Breast epithelium (tissue), 4 donors: ENCODE data around the gene ZIC3. TPM values are rescaled to one million over a fixed set of nuclear protein-coding genes. Genes with fewer than 3 reads are reported as not detected.

Experiments
- DNase-seq, 2 donors: peaks; one replicate each; pipeline ENCODE4 v3.0.0-alpha.2; 2019; ENCODE audit warnings: low spot score in 2 of 2
- H3K27ac ChIP-seq, 2 donors: fragments of 200-600 bp; sonication (generic) in 1 of 2; one replicate each; pipeline ENCODE4 v1.5.1; 2016 to 2019; ENCODE audit warnings: mild to moderate bottlenecking in 1 of 2
- H3K27me3 ChIP-seq, 2 donors: fragments of 200-600 bp; sonication (generic) in 1 of 2; one replicate each; pipeline versions ENCODE4 v1.5.1 to v1.6.0; 2017 to 2019; ENCODE audit warnings: control low read depth in 1 of 2, mild to moderate bottlenecking in 1 of 2
- H3K36me3 ChIP-seq: fragments of 200-600 bp; one replicate; pipeline ENCODE4 v1.5.1; 2019
- H3K4me1 ChIP-seq, 2 donors: fragments of 200-600 bp; sonication (generic); one replicate each; pipeline ENCODE4 v1.5.1; 2016 to 2019; ENCODE audit warnings: control low read depth in 1 of 2
- H3K4me3 ChIP-seq, 3 donors: fragments of 200-600 bp; sonication (generic); 1 replicate in 2 of 3; 2 replicates in 1 of 3; pipeline ENCODE4 v1.5.1; 2016 to 2019; ENCODE audit warnings: mild to moderate bottlenecking in 3 of 3, moderate library complexity in 2 of 3
- H3K9me3 ChIP-seq, 2 donors: fragments of 200-600 bp; sonication (generic) in 1 of 2; one replicate each; pipeline ENCODE4 v1.5.1; 2016 to 2019; ENCODE audit warnings: control low read depth in 1 of 2
- CTCF ChIP-seq, 3 donors: fragments of 450-650 bp; IDR thresholded peaks; one replicate each; pipeline ENCODE4 v1.5.1; 2016 to 2017; ENCODE audit warnings: antibody characterized with exemption in 3 of 3, mild to moderate bottlenecking in 3 of 3, moderate library complexity in 3 of 3
- POLR2A ChIP-seq: fragments of 450-650 bp; IDR thresholded peaks from one replicate; pipeline ENCODE4 v1.6.1; 2016; ENCODE audit warnings: antibody characterized with exemption, mild to moderate bottlenecking, moderate library complexity
- POLR2AphosphoS5 ChIP-seq, 3 donors: sonication (generic); formaldehyde crosslinking; IDR thresholded peaks; one replicate each; pipeline ENCODE4 v1.6.1; 2017; ENCODE audit warnings: antibody characterized with exemption in 3 of 3
- intact Hi-C: fragments of 100-400 bp; cut with DNase I; formaldehyde crosslinking; loops from one replicate; pipeline ENCODE4 v1.15.1; 2023; ENCODE audit warnings: low total_unique reads
- total RNA-seq, 3 donors: library from RNA; depleted of rRNA; stranded (reverse); fragments of >200 nt; gene quantifications; one replicate each; pipeline ENCODE4 v1.1.0, GENCODE V29; 2016

Gene ZIC3
- total RNA-seq, 3 donors from 2014 or later = not detected

GRCh38 chrX:137567682-137568232 is 1.8 kb downstream of the ZIC3 start:
- DNase-seq = no peak
- H3K27ac ChIP-seq = no peak overlapping the region
- no peaks in the 10 kb centered on the region for H3K4me1 ChIP-seq
- intact Hi-C loops = no loop called here
- TF ChIP-seq POLR2A (no peak), CTCF (IDR thresholded peaks at IDR 0.05) (no peak), POLR2AphosphoS5 (IDR thresholded peaks at IDR 0.05) (no peak)
- H3K9me3 ChIP-seq = peaks cover 0 to 5% of the 10 kb centered on the region in 2 donors
- peak overlapping the region in 1 of 3 donors; percentile 71 for H3K4me3 ChIP-seq
- H3K27me3 ChIP-seq = peaks cover 0 to 99% of the 10 kb centered on the region in 2 donors
- H3K36me3 ChIP-seq = no peaks in the 10 kb centered on the region

DNA sequence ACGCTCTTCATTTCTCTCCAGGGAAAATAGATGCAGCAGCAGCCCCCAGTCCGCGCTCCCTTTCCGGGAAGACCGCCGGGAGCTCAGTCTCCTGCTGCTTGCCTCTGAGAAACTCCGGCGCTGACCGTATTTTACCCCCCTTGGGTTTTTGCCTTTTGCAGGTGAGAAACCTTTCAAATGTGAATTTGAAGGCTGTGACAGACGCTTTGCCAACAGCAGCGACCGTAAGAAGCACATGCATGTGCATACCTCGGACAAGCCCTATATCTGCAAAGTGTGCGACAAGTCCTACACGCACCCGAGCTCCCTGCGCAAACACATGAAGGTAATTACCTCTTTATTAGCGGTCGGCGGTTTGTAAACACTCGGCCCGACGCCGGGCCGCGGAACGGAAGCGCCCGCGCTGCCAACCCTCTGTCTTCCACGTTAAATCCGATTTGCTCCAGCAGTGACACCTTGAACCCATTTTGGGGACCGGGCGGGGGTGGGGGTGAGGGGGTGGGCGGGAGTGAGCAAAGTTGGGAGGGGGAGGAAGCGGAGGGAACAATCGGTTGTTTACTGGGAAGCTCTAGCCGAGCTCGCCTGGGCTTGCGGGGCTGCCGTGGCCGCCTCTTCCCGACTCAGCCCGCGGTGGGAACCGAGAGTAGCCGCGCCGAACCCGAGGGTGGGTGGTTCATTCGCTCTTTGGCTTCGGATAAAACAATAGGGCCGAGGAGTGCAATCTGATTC is 3.0 kb downstream of the ZIC3 start:
- DNase-seq = no peak
- Histone ChIP-seq H3K27me3 (peaks cover 4 to 98% of the 10 kb centered on the region in 2 donors), H3K27ac (no peak overlapping the region), H3K36me3 (no peaks in the 10 kb centered on the region), H3K4me1 (no peaks in the 10 kb centered on the region), H3K9me3 (peaks cover 0 to 5% of the 10 kb centered on the region in 2 donors), H3K4me3 (peak overlapping the region in 1 of 3 donors; percentile 37)
- intact Hi-C loops = no loop called here
- TF ChIP-seq CTCF (IDR thresholded peaks at IDR 0.05) (no peak), POLR2A (no peak), POLR2AphosphoS5 (IDR thresholded peaks at IDR 0.05) (no peak)

DNA sequence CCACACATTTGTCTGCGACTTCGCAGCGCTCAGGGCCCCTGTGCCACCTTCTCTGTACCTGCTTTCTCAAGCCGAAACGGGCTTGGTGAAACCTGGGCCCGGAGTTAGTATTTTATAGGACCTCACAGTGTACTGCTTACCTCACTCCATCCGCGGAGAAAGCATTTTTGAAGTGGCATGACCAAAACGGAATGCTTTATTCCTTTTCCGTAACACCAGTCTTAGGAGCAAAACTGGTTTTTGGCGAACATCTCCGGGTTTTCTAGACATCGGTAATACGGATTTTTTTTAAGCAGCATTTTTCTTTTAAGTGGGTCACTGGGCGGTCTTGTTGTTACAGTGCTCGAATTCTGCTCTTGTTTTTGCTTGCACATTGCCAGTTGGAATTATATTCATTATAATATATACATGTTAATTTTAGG is 3.6 kb downstream of the ZIC3 start:
- Histone ChIP-seq H3K4me1 (no peaks in the 10 kb centered on the region), H3K27me3 (peaks cover 4 to 98% of the 10 kb centered on the region in 2 donors), H3K36me3 (no peaks in the 10 kb centered on the region), H3K27ac (no peak overlapping the region), H3K9me3 (peaks cover 0 to 5% of the 10 kb centered on the region in 2 donors), H3K4me3 (peak overlapping the region in 1 of 3 donors; percentile 37)
- DNase-seq = no peak
- intact Hi-C loops = no loop called here
- TF ChIP-seq POLR2AphosphoS5 (IDR thresholded peaks at IDR 0.05) = no peak
- no peak for TF ChIP-seq POLR2A
- TF ChIP-seq CTCF (IDR thresholded peaks at IDR 0.05) = no peak

DNA sequence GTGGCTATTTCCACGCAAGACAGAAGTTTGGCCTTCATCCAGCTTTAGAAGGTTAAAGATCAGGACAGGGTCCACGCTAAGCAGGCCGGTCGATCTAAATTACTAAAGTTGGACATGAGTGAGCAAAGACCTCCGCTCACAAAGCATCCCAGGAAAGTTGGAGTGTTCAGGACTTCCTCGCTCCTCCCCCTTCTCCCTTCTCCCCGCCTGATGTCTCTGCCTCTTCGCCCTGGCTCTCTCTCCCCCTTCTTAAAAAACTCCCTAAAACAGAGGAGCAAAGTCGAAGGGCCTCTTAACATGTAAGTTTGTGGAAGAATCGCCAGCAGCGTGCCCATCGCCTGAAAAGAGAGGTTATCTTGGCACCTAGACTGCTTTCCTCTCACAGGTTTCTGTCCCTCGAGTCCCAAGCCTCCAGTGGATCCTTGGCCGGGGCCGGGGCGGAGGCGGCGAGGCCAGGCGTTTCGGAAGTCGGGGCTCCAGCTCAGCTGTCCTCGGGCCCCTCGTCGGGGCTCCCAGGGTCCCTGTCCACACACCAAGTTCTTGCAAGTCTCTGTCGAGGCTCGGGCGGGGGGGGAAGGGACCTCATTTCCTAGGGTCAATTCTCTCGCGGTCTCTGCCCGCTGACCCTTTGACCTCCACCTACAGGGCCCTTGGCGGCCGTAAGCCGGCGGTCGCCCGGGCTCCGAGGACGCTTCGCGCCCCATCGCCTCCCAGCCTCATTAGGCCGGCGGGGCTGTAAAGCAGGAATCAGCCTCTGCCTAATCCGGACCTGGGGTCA is 7.6 kb downstream of the ZIC3 start:
- no peaks in the 10 kb centered on the region for H3K36me3 ChIP-seq
- no peaks in the 10 kb centered on the region for H3K4me1 ChIP-seq
- H3K27ac ChIP-seq = no peak overlapping the region
- no peak overlapping the region for H3K4me3 ChIP-seq
- DNase-seq = no peak
- no peaks in the 10 kb centered on the region for H3K9me3 ChIP-seq
- intact Hi-C loops = no loop called here
- TF ChIP-seq POLR2A (no peak), POLR2AphosphoS5 (IDR thresholded peaks at IDR 0.05) (no peak), CTCF (IDR thresholded peaks at IDR 0.05) (no peak)
- H3K27me3 ChIP-seq = peaks cover 4 to 94% of the 10 kb centered on the region in 2 donors
